Suppressor macrophage treated with lipopolysaccharide for 4 hours (primary cell): ENCODE results near the gene EPB41L2.
"Not testable (repeated sequence)": the region's sequence is repeated elsewhere in the genome, so short reads cannot be mapped to it uniquely, and the experiment has no call there.

Source experiments
- DNase-seq: peaks from one replicate; pipeline ENCODE4 v3.0.0-alpha.2; 2020

The EPB41L2 gene

GRCh38 chr6:131001945-131002660, 60.9 kb downstream of the EPB41L2 start:
- DNase-seq = no peak

- DNase-seq = no peak
These were observed 61.8 kb downstream of the EPB41L2 start for GRCh38 chr6:131001111-131001736.

- DNase-seq = no peak
These were observed 62.5 kb downstream of the EPB41L2 start for GRCh38 chr6:131000544-131000943.

GRCh38 chr6:130997061-130997753, 65.8 kb downstream of the EPB41L2 start:
- DNase-seq = no peak

- DNase-seq = no peak
These were observed 66.4 kb downstream of the EPB41L2 start for GRCh38 chr6:130996635-130997034.

GRCh38 chr6:130995783-130996447, 67.1 kb downstream of the EPB41L2 start:
- no peak for DNase-seq

- no peak for DNase-seq
These were observed 68.5 kb downstream of the EPB41L2 start for GRCh38 chr6:130994319-130995097.

- DNase-seq = no peak
These were observed 69.7 kb downstream of the EPB41L2 start for GRCh38 chr6:130993292-130993765.

GRCh38 chr6:130991422-130992137, 71.5 kb downstream of the EPB41L2 start:
- no peak for DNase-seq

- not testable (repeated sequence) for DNase-seq
These were observed 75.5 kb downstream of the EPB41L2 start for GRCh38 chr6:130987539-130987938.

- no peak for DNase-seq
These were observed 77.9 kb downstream of the EPB41L2 start for GRCh38 chr6:130985115-130985514.

- peak; percentile 28 for DNase-seq
These were observed 80.0 kb downstream of the EPB41L2 start for GRCh38 chr6:130982941-130983456.

GRCh38 chr6:130982135-130982534, 80.9 kb downstream of the EPB41L2 start:
- DNase-seq = no peak

GRCh38 chr6:130981409-130981808, 81.6 kb downstream of the EPB41L2 start:
- DNase-seq = no peak

- peak; percentile 17 for DNase-seq
These were observed 82.6 kb downstream of the EPB41L2 start for GRCh38 chr6:130980310-130981032.

- no peak for DNase-seq
These were observed 84.2 kb downstream of the EPB41L2 start for GRCh38 chr6:130978660-130979396.

- no peak for DNase-seq
These were observed 84.9 kb downstream of the EPB41L2 start for GRCh38 chr6:130978180-130978579.

GRCh38 chr6:130975325-130975724, 87.7 kb downstream of the EPB41L2 start:
- DNase-seq = no peak

- DNase-seq = no peak
These were observed 89.3 kb downstream of the EPB41L2 start for GRCh38 chr6:130973521-130974277.
